Prostate gland (tissue), 2 donors: Measurements from ENCODE around the gene ADAMTS2. TPM values are rescaled to one million over a fixed set of nuclear protein-coding genes. Genes with fewer than 3 reads are reported as not detected.
A peak's percentile ranks its signal among the peaks of the same experiment; 100 is the strongest.

ENCODE experiments used
- DNase-seq: peaks from one replicate; pipeline ENCODE4 v3.0.0-alpha.2; 2019; ENCODE audit warnings: low spot score
- H3K27ac ChIP-seq, 2 donors: fragments of 200-600 bp; sonication (generic); 2 replicates each; pipeline ENCODE4 v1.5.1; 2017 to 2019
- H3K27me3 ChIP-seq: fragments of 200-600 bp; sonication (generic); replicated peaks from 2 replicates; pipeline ENCODE4 v1.5.1; 2019; ENCODE audit not compliant: insufficient read depth
- H3K36me3 ChIP-seq, 2 donors: fragments of 200-600 bp; sonication (generic); 1 replicate in 1 of 2; 2 replicates in 1 of 2; pipeline versions ENCODE4 v1.5.1 to v1.8.1; 2017 to 2019
- H3K4me1 ChIP-seq: fragments of 200-600 bp; sonication (generic); replicated peaks from 2 replicates; pipeline ENCODE4 v1.5.1; 2019
- H3K4me3 ChIP-seq, 2 donors: fragments of 200-600 bp; sonication (generic); 2 replicates each; pipeline ENCODE4 v1.5.1; 2017 to 2019
- H3K9me3 ChIP-seq: fragments of 200-600 bp; sonication (generic); 2 replicates; pipeline ENCODE4 v1.5.1; 2017
- CTCF ChIP-seq, 4 experiments: fragments of 200-600 bp in 2 of 4; fragments of 450-650 bp in 2 of 4; sonication (generic) in 2 of 4; IDR thresholded peaks; 1 replicate in 3 of 4; 2 replicates in 1 of 4; pipeline ENCODE4 v1.5.1; 2016 to 2019; ENCODE audit warnings: antibody characterized with exemption in 4 of 4, mild to moderate bottlenecking in 2 of 4, moderate library complexity in 2 of 4
- POLR2A ChIP-seq: fragments of 450-650 bp; IDR thresholded peaks from one replicate; pipeline ENCODE4 v1.6.1; 2016; ENCODE audit warnings: antibody characterized with exemption, mild to moderate bottlenecking
- POLR2AphosphoS5 ChIP-seq: sonication (generic); formaldehyde crosslinking; IDR thresholded peaks from one replicate; pipeline ENCODE4 v1.6.1; 2017; ENCODE audit warnings: antibody characterized with exemption
- WGBS: methylation state at CpG from one replicate; pipeline ENCODE4 v1.1.5; 2018; 5-methylcytosine and 5-hydroxymethylcytosine counted together
- intact Hi-C: fragments of 100-400 bp; cut with DNase I; formaldehyde crosslinking; loops from one replicate; pipeline ENCODE4 v1.14.2; 2022
- total RNA-seq, 2 donors: library from RNA; depleted of rRNA; stranded (reverse); fragments of >200 nt; gene quantifications; one replicate each; pipeline ENCODE4 v1.1.0, GENCODE V29; 2016

ADAMTS2 gene
- total RNA-seq, 2 donors from 2014 or later: 2.0 to 20.3 TPM

GRCh38 chr5:179273441-179274145 lies 71.7 kb downstream of the ADAMTS2 start:
- no peaks in the 10 kb centered on the region for H3K36me3 ChIP-seq
- no peak for DNase-seq
- H3K4me1 ChIP-seq: no peaks in the 10 kb centered on the region
- intact Hi-C loops: no loop called here
- peak overlapping the region; percentile 11 to 30 for H3K27ac ChIP-seq
- TF ChIP-seq POLR2AphosphoS5: no peak
- no peak for TF ChIP-seq POLR2A
- no peak for TF ChIP-seq CTCF (IDR thresholded peaks at IDR 0.05)
- 85% methylated on average over 10 of the region's 10 CpGs for WGBS
- peaks cover 4% of the 10 kb centered on the region for H3K27me3 ChIP-seq
- H3K9me3 ChIP-seq: no peaks in the 10 kb centered on the region
- H3K4me3 ChIP-seq: no peak overlapping the region

GRCh38 chr5:179273073-179273435 lies 72.2 kb downstream of the ADAMTS2 start:
- TF ChIP-seq CTCF (IDR thresholded peaks at IDR 0.05) (no peak), POLR2AphosphoS5 (no peak), POLR2A (no peak)
- Histone ChIP-seq H3K27me3 (peaks cover 4% of the 10 kb centered on the region), H3K4me1 (no peaks in the 10 kb centered on the region), H3K27ac (peak overlapping the region; percentile 15 to 30), H3K9me3 (no peaks in the 10 kb centered on the region), H3K36me3 (no peaks in the 10 kb centered on the region), H3K4me3 (no peak overlapping the region)
- intact Hi-C loops: no loop called here
- DNase-seq: no peak
- 78% methylated on average over 7 of the region's 7 CpGs for WGBS

- H3K36me3 ChIP-seq: no peaks in the 10 kb centered on the region
These were observed 72.8 kb downstream of the ADAMTS2 start for GRCh38 chr5:179272326-179273072.

GRCh38 chr5:179271821-179272325 lies 73.4 kb downstream of the ADAMTS2 start:
- WGBS: 79% methylated on average over 9 of the region's 13 CpGs
- H3K27ac ChIP-seq: no peak overlapping the region
- no peak overlapping the region for H3K4me3 ChIP-seq
- DNase-seq: no peak
- no peaks in the 10 kb centered on the region for H3K4me1 ChIP-seq
- no peaks in the 10 kb centered on the region for H3K9me3 ChIP-seq
- no peaks in the 10 kb centered on the region for H3K36me3 ChIP-seq
- TF ChIP-seq CTCF (IDR thresholded peaks at IDR 0.05): no peak
- TF ChIP-seq POLR2AphosphoS5: no peak
- no peak for TF ChIP-seq POLR2A
- H3K27me3 ChIP-seq: peaks cover 4% of the 10 kb centered on the region
- intact Hi-C loops: no loop called here

More at GRCh38 chr5:179272326-179273072, 72.8 kb downstream of the ADAMTS2 start:
- H3K27me3 ChIP-seq: peaks cover 4% of the 10 kb centered on the region
- 82% methylated on average over 19 of the region's 19 CpGs for WGBS
- H3K27ac ChIP-seq: peak overlapping the region in 1 of 2 donors; percentile 15
- TF ChIP-seq POLR2A (no peak), CTCF (IDR thresholded peaks at IDR 0.05) (no peak), POLR2AphosphoS5 (no peak)
- intact Hi-C loops: no loop called here
- no peak overlapping the region for H3K4me3 ChIP-seq
- DNase-seq: no peak
- no peaks in the 10 kb centered on the region for H3K4me1 ChIP-seq
- H3K9me3 ChIP-seq: no peaks in the 10 kb centered on the region

- Histone ChIP-seq H3K9me3 (no peaks in the 10 kb centered on the region), H3K4me3 (no peak overlapping the region), H3K4me1 (no peaks in the 10 kb centered on the region), H3K27me3 (peaks cover 4% of the 10 kb centered on the region), H3K27ac (no peak overlapping the region), H3K36me3 (no peaks in the 10 kb centered on the region)
- TF ChIP-seq CTCF (IDR thresholded peaks at IDR 0.05): no peak
- no peak for TF ChIP-seq POLR2A
- TF ChIP-seq POLR2AphosphoS5: no peak
- intact Hi-C loops: no loop called here
- no peak for DNase-seq
- 65% methylated on average over 6 of the region's 8 CpGs for WGBS
These were observed 73.9 kb downstream of the ADAMTS2 start for GRCh38 chr5:179271428-179271734.
